ENCODE data around the gene MYL11.

Gene MYL11

GRCh38 chr16:30358577-30358936 is 16.0 kb upstream of the MYL11 start:
- Histone ChIP-seq H2AFZ (ENCODE audit: low read length) (no peak overlapping the region), H3K4me2 (ENCODE audit: low read depth, low read length) (no peak overlapping the region), H3K27me3 (replicated peaks; ENCODE audit: insufficient read depth, low read length) (no peaks in the 10 kb centered on the region), H3K27ac (ENCODE audit: low read length) (no peak overlapping the region), H3K4me1 (ENCODE audit: low read length) (peaks cover 15% of the 10 kb centered on the region), H3K4me3 (ENCODE audit: low read length) (no peak overlapping the region), H3F3A (ENCODE audit: insufficient read depth, low read length) (peaks cover 9% of the 10 kb centered on the region), H3K9me2 (replicated peaks; ENCODE audit: insufficient read depth, low read length) (no peaks in the 10 kb centered on the region), H3K36me3 (replicated peaks; ENCODE audit: insufficient read depth, low read length) (no peaks in the 10 kb centered on the region; the same call in 1 of the 2 replicates), H3K79me2 (ENCODE audit: low read length) (peaks cover 62% of the 10 kb centered on the region), H4K20me1 (ENCODE audit: insufficient read depth, low read length) (no peaks in the 10 kb centered on the region), H3K9me3 (replicated peaks; ENCODE audit: insufficient read depth, low read length) (no peaks in the 10 kb centered on the region), H3K9ac (ENCODE audit: low read length) (no peak overlapping the region)
- no peak for TF ChIP-seq CTCF (IDR thresholded peaks at IDR 0.05; ENCODE audit: low read length)
- TF ChIP-seq EZH2phosphoT487 (IDR thresholded peaks at IDR 0.05; ENCODE audit: low read length): no peak
- no peak for TF ChIP-seq EZH2 (optimal IDR thresholded peaks at IDR 0.05; ENCODE audit: low read depth, low read length)
- no peak for DNase-seq

- peaks cover 8% of the 10 kb centered on the region; the same call in 1 of the 2 replicates for H3K4me1 ChIP-seq (ENCODE audit: low read length)
- no peak overlapping the region for H2AFZ ChIP-seq (ENCODE audit: low read length)
- no peak overlapping the region for H3K4me2 ChIP-seq (ENCODE audit: low read depth, low read length)
- no peak overlapping the region for H3K27ac ChIP-seq (ENCODE audit: low read length)
- no peaks in the 10 kb centered on the region for H3K9me2 ChIP-seq (replicated peaks; ENCODE audit: insufficient read depth, low read length)
- no peak overlapping the region for H3K4me3 ChIP-seq (ENCODE audit: low read length)
- peaks cover 9% of the 10 kb centered on the region for H3F3A ChIP-seq (ENCODE audit: insufficient read depth, low read length)
- peaks cover 62% of the 10 kb centered on the region for H3K79me2 ChIP-seq (ENCODE audit: low read length)
- no peak overlapping the region for H3K9ac ChIP-seq (ENCODE audit: low read length)
- DNase-seq: no peak
- no peaks in the 10 kb centered on the region; the same call in 1 of the 2 replicates for H3K36me3 ChIP-seq (replicated peaks; ENCODE audit: insufficient read depth, low read length)
- TF ChIP-seq EZH2 (optimal IDR thresholded peaks at IDR 0.05; ENCODE audit: low read depth, low read length) (no peak), EZH2phosphoT487 (IDR thresholded peaks at IDR 0.05; ENCODE audit: low read length) (no peak), CTCF (IDR thresholded peaks at IDR 0.05; ENCODE audit: low read length) (no peak)
- no peaks in the 10 kb centered on the region for H3K9me3 ChIP-seq (replicated peaks; ENCODE audit: insufficient read depth, low read length)
- no peaks in the 10 kb centered on the region for H4K20me1 ChIP-seq (ENCODE audit: insufficient read depth, low read length)
- no peaks in the 10 kb centered on the region for H3K27me3 ChIP-seq (replicated peaks; ENCODE audit: insufficient read depth, low read length)
These were observed 15.4 kb upstream of the MYL11 start for GRCh38 chr16:30358990-30359870.

- peaks cover 9% of the 10 kb centered on the region for H3F3A ChIP-seq (ENCODE audit: insufficient read depth, low read length)
- peaks cover 8% of the 10 kb centered on the region; the same call in 1 of the 2 replicates for H3K4me1 ChIP-seq (ENCODE audit: low read length)
- H4K20me1 ChIP-seq (ENCODE audit: insufficient read depth, low read length): no peaks in the 10 kb centered on the region
- no peak overlapping the region for H3K4me3 ChIP-seq (ENCODE audit: low read length)
- H3K79me2 ChIP-seq (ENCODE audit: low read length): peaks cover 62% of the 10 kb centered on the region
- TF ChIP-seq CTCF (IDR thresholded peaks at IDR 0.05; ENCODE audit: low read length) (no peak), EZH2 (optimal IDR thresholded peaks at IDR 0.05; ENCODE audit: low read depth, low read length) (no peak), EZH2phosphoT487 (IDR thresholded peaks at IDR 0.05; ENCODE audit: low read length) (no peak)
- no peak for DNase-seq
- no peaks in the 10 kb centered on the region for H3K9me3 ChIP-seq (replicated peaks; ENCODE audit: insufficient read depth, low read length)
- H2AFZ ChIP-seq (ENCODE audit: low read length): no peak overlapping the region
- H3K27ac ChIP-seq (ENCODE audit: low read length): no peak overlapping the region
- no peaks in the 10 kb centered on the region; the same call in 1 of the 2 replicates for H3K36me3 ChIP-seq (replicated peaks; ENCODE audit: insufficient read depth, low read length)
- H3K9me2 ChIP-seq (replicated peaks; ENCODE audit: insufficient read depth, low read length): no peaks in the 10 kb centered on the region
- H3K4me2 ChIP-seq (ENCODE audit: low read depth, low read length): no peak overlapping the region
- no peaks in the 10 kb centered on the region for H3K27me3 ChIP-seq (replicated peaks; ENCODE audit: insufficient read depth, low read length)
- H3K9ac ChIP-seq (ENCODE audit: low read length): no peak overlapping the region
These were observed 14.8 kb upstream of the MYL11 start for GRCh38 chr16:30359871-30360170.
